Gastrocnemius medialis (tissue), 4 donors: ENCODE data around the gene STRN4.

Source experiments
- CTCF ChIP-seq, 5 experiments: fragments of 450-650 bp in 3 of 5; fragments of 200-600 bp in 2 of 5; sonication (generic) in 2 of 5; IDR thresholded peaks in 4 of 5; conservative IDR thresholded peaks in 1 of 5; 1 replicate in 4 of 5; 2 replicates in 1 of 5; pipeline ENCODE4 v1.5.1; 2016 to 2019; ENCODE audit warnings: antibody characterized with exemption in 5 of 5, mild to moderate bottlenecking in 3 of 5, moderate library complexity in 3 of 5
- POLR2A ChIP-seq, 2 donors: fragments of 450-650 bp; IDR thresholded peaks; one replicate each; pipeline ENCODE4 v1.6.1; 2017; ENCODE audit warnings: antibody characterized with exemption in 2 of 2, mild to moderate bottlenecking in 2 of 2, moderate library complexity in 2 of 2

GRCh38 chr19:46717716-46718143 is 28.5 kb downstream of the STRN4 start:
- TF ChIP-seq CTCF (IDR thresholded peaks at IDR 0.05 in 4 of 5, conservative IDR thresholded peaks at IDR 0.05 in 1 of 5), result no peak
- TF ChIP-seq POLR2A (IDR thresholded peaks at IDR 0.05), result no peak
